IMR-90 (cell line): Measurements from ENCODE around the gene CRTAC1. TPM values are rescaled to one million over a fixed set of nuclear protein-coding genes. Genes with fewer than 3 reads are reported as not detected.

Experiments used
- ATAC-seq: fragments of 200-7000 bp; cut with Tn5 transposase; 2 replicates; pipeline ENCODE4 v1.9.1; 2020; ENCODE audit warnings: low read depth, mild to moderate bottlenecking, moderate library complexity
- BruUV-seq: library from RNA; stranded (reverse); fragments of 400-500 nt; replicated peaks from 2 replicates; lab custom pipeline; 2021; lab: Mats Ljungman, UMichigan
- CTCF ChIA-PET: fragments of 300-600 bp; formaldehyde crosslinking; extraction: SDS; loops from one replicate; lab custom pipeline; 2021; ENCODE audit warnings: antibody characterized with exemption; lab: Yijun Ruan, JAX
- POLR2A ChIA-PET: fragments of 300-600 bp; sonication (Branson Sonifier 250); formaldehyde crosslinking; loops from one replicate; lab custom pipeline; 2022; ENCODE audit warnings: antibody characterized with exemption; ENCODE audit not compliant: unreplicated experiment; lab: Charles Lee
- DNase-seq: peaks from one replicate; pipeline ENCODE4 v3.0.0; 2013
- H2AFZ ChIP-seq: replicated peaks from 2 replicates; pipeline ENCODE3; 2013; ENCODE audit warnings: low read length, mild to moderate bottlenecking; ENCODE audit not compliant: poor library complexity
- H2AK5ac ChIP-seq: 2 replicates; pipeline ENCODE4 v1.6.1; 2013; ENCODE audit warnings: low read depth, low read length, inconsistent platforms
- H2AK9ac ChIP-seq: replicated peaks from 2 replicates; pipeline ENCODE3; 2013; ENCODE audit warnings: mild to moderate bottlenecking, low read depth, low read length, moderate library complexity; ENCODE audit not compliant: poor library complexity
- H2BK120ac ChIP-seq: 2 replicates; pipeline ENCODE4 v1.6.1; 2013; ENCODE audit warnings: low read depth, low read length, inconsistent platforms
- H2BK15ac ChIP-seq: 3 replicates; pipeline ENCODE4 v1.6.1; 2013; ENCODE audit warnings: low read depth, low read length, inconsistent platforms
- H2BK20ac ChIP-seq: 2 replicates; pipeline ENCODE4 v1.6.1; 2013; ENCODE audit warnings: low read depth, mild to moderate bottlenecking, inconsistent platforms, low read length, moderate library complexity
- H2BK5ac ChIP-seq: 2 replicates; pipeline ENCODE4 v1.6.1; 2013; ENCODE audit warnings: mild to moderate bottlenecking, low read depth, low read length, inconsistent platforms; ENCODE audit not compliant: poor library complexity, severe bottlenecking
- H3K14ac ChIP-seq: replicated peaks from 2 replicates; pipeline ENCODE4 v1.6.1; 2013; ENCODE audit warnings: low read depth, low read length, inconsistent platforms
- H3K18ac ChIP-seq: 2 replicates; pipeline ENCODE4 v1.6.1; 2013; ENCODE audit warnings: low read depth, low read length, control low read depth
- H3K23ac ChIP-seq: 2 replicates; pipeline ENCODE4 v1.6.1; 2013; ENCODE audit warnings: low read depth, low read length, inconsistent platforms
- H3K27ac ChIP-seq: 2 replicates; pipeline ENCODE4 v1.5.1; 2013; ENCODE audit warnings: mild to moderate bottlenecking, control low read depth, low read length; ENCODE audit not compliant: insufficient read depth
- H3K27me3 ChIP-seq: 2 replicates; pipeline ENCODE4 v1.6.1; 2013; ENCODE audit warnings: low read length; ENCODE audit not compliant: control insufficient read depth, insufficient read depth
- H3K36me3 ChIP-seq: 2 replicates; pipeline ENCODE4 v1.6.1; 2013; ENCODE audit warnings: low read length, mixed read lengths; ENCODE audit not compliant: control insufficient read depth, insufficient read depth
- H3K4ac ChIP-seq: 2 replicates; pipeline ENCODE4 v1.6.1; 2013; ENCODE audit warnings: low read depth, low read length, inconsistent platforms
- H3K4me1 ChIP-seq: 2 replicates; pipeline ENCODE4 v1.6.1; 2013; ENCODE audit warnings: low read length, mixed read lengths; ENCODE audit not compliant: control insufficient read depth, insufficient read depth
- H3K4me2 ChIP-seq: 2 replicates; pipeline ENCODE4 v1.6.1; 2013; ENCODE audit warnings: low read depth, mild to moderate bottlenecking, control low read depth, low read length, moderate library complexity
- H3K4me3 ChIP-seq: 2 replicates; pipeline ENCODE4 v1.5.1; 2013; ENCODE audit warnings: low read depth, mild to moderate bottlenecking, control low read depth, low read length, moderate library complexity; ENCODE audit not compliant: insufficient read depth
- H3K56ac ChIP-seq: 2 replicates; pipeline ENCODE4 v1.6.1; 2013; ENCODE audit warnings: low read length, inconsistent platforms; ENCODE audit not compliant: insufficient read depth; ENCODE audit errors: extremely low read depth
- H3K79me1 ChIP-seq, 2 experiments: 2 replicates each; pipeline ENCODE4 v1.6.1; 2013; ENCODE audit warnings: low read length in 2 of 2, inconsistent platforms in 1 of 2, low read depth in 1 of 2
- H3K9ac ChIP-seq: 2 replicates; pipeline ENCODE4 v1.6.1; 2013; ENCODE audit warnings: low read depth, low read length, control low read depth
- H3K9me1 ChIP-seq: 2 replicates; pipeline ENCODE4 v1.6.1; 2013; ENCODE audit warnings: low read length, inconsistent platforms; ENCODE audit not compliant: insufficient read depth
- H3K9me3 ChIP-seq: 2 replicates; pipeline ENCODE4 v1.6.1; 2013; ENCODE audit warnings: low read length; ENCODE audit not compliant: control insufficient read depth, insufficient read depth
- H4K20me1 ChIP-seq: 2 replicates; pipeline ENCODE4 v1.6.1; 2013; ENCODE audit warnings: low read length, inconsistent platforms; ENCODE audit not compliant: insufficient read depth
- H4K5ac ChIP-seq: 2 replicates; pipeline ENCODE4 v1.6.1; 2013; ENCODE audit warnings: mild to moderate bottlenecking, low read depth, low read length, control low read depth
- H4K8ac ChIP-seq, 2 experiments: 2 replicates each; pipeline ENCODE4 v1.6.1; 2013; ENCODE audit warnings: low read depth in 2 of 2, low read length in 2 of 2, control low read depth in 1 of 2, inconsistent platforms in 1 of 2
- H4K91ac ChIP-seq: 2 replicates; pipeline ENCODE4 v1.6.1; 2013; ENCODE audit warnings: low read depth, low read length, inconsistent platforms; ENCODE audit not compliant: insufficient read depth
- BHLHE40 ChIP-seq: fragments of 150-350 bp; IDR thresholded peaks from 2 replicates; pipeline ENCODE4 v1.6.1; 2016; ENCODE audit warnings: mild to moderate bottlenecking, low read depth, low read length
- CEBPB ChIP-seq: IDR thresholded peaks from 2 replicates; pipeline ENCODE4 v1.6.1; 2012; ENCODE audit warnings: low read depth, low read length, improper control_type of control experiment
- CHD1 ChIP-seq: IDR thresholded peaks from 2 replicates; pipeline ENCODE4 v1.6.1; 2012; ENCODE audit warnings: low read depth, low read length, improper control_type of control experiment
- FOS ChIP-seq: fragments of 150-350 bp; IDR thresholded peaks from 2 replicates; pipeline ENCODE4 v1.6.1; 2016; ENCODE audit warnings: low read depth, low read length
- MAFK ChIP-seq: IDR thresholded peaks from 2 replicates; pipeline ENCODE4 v1.6.1; 2012; ENCODE audit warnings: low read depth, low read length, improper control_type of control experiment
- MAZ ChIP-seq: IDR thresholded peaks from 2 replicates; pipeline ENCODE4 v1.6.1; 2012; ENCODE audit warnings: low read depth, mild to moderate bottlenecking, low read length, improper control_type of control experiment, moderate library complexity, borderline replicate concordance
- MXI1 ChIP-seq: IDR thresholded peaks from 2 replicates; pipeline ENCODE4 v1.6.1; 2012; ENCODE audit warnings: low read depth, mild to moderate bottlenecking, low read length, moderate library complexity, borderline replicate concordance
- NFE2L2 ChIP-seq: fragments of 150-350 bp; IDR thresholded peaks from 2 replicates; pipeline ENCODE4 v1.6.1; 2016; ENCODE audit warnings: low read depth, mild to moderate bottlenecking, low read length
- POLR2A ChIP-seq: IDR thresholded peaks from 2 replicates; pipeline ENCODE4 v1.6.1; 2012; ENCODE audit warnings: mild to moderate bottlenecking, low read depth, low read length
- RAD21 ChIP-seq: IDR thresholded peaks from 2 replicates; pipeline ENCODE4 v1.6.1; 2012; ENCODE audit warnings: low read length, improper control_type of control experiment
- RCOR1 ChIP-seq: IDR thresholded peaks from 2 replicates; pipeline ENCODE4 v1.6.1; 2012; ENCODE audit warnings: mild to moderate bottlenecking, low read length, improper control_type of control experiment; ENCODE audit not compliant: insufficient replicate concordance
- RFX5 ChIP-seq: IDR thresholded peaks from 2 replicates; pipeline ENCODE4 v1.8.0; 2012; ENCODE audit warnings: low read depth, mild to moderate bottlenecking, low read length, moderate library complexity
- SMC3 ChIP-seq: fragments of 150-350 bp; IDR thresholded peaks from 2 replicates; pipeline ENCODE4 v1.6.1; 2016; ENCODE audit warnings: low read depth, mild to moderate bottlenecking, antibody characterized with exemption, low read length, moderate library complexity
- WGBS, 2 experiments: methylation state at CpG; one replicate each; pipeline versions ENCODE4 v1.1.5 to v1.1.7; 2013; ENCODE audit warnings: missing lambda C conversion rate in 2 of 2; ENCODE audit not compliant: insufficient read length in 1 of 2; ENCODE audit errors: extremely low coverage in 2 of 2; 5-methylcytosine and 5-hydroxymethylcytosine counted together
- dilution Hi-C: fragments of 300-500 bp; cut with HindIII; formaldehyde crosslinking; loops from one replicate; pipeline ENCODE4 v1.14.3; 2018; ENCODE audit warnings: low sequenced_read_pairs; ENCODE audit not compliant: unreplicated experiment
- in situ Hi-C: fragments of 300-500 bp; cut with MboI; formaldehyde crosslinking; loops from 3 replicates; pipeline ENCODE4 v1.14.3; 2019; ENCODE audit warnings: low sequenced_read_pairs, inconsistent platforms, mixed read lengths
- intact Hi-C: fragments of 100-400 bp; cut with micrococcal nuclease; formaldehyde crosslinking; loops from 2 replicates; pipeline ENCODE4 v1.10.0; 2022
- polyA plus RNA-seq, 3 experiments: library from polyadenylated mRNA; depleted of rRNA; stranded (reverse); fragments of >200 nt; gene quantifications; 2 replicates each; pipeline ENCODE4 v1.2.3, GENCODE V29; 2012; ENCODE audit warnings: low replicate concordance in 1 of 3
- total RNA-seq: library from RNA; depleted of rRNA; stranded (reverse); fragments of >200 nt; gene quantifications from 2 replicates; pipeline ENCODE4 v1.2.3, GENCODE V29; 2012
- TF ChIP-seq, protein P1 (sequence below): fragments of 150-350 bp; IDR thresholded peaks from 2 replicates; pipeline ENCODE4 v1.6.1; 2016; ENCODE audit warnings: low read depth, mild to moderate bottlenecking, low read length, moderate library complexity, borderline replicate concordance
- TF ChIP-seq, protein P2 (sequence below): fragments of 150-350 bp; IDR thresholded peaks from 2 replicates; pipeline ENCODE4 v1.6.1; 2017; ENCODE audit warnings: mild to moderate bottlenecking, antibody characterized with exemption, low read length, low read depth
- TF ChIP-seq, protein P3 (sequence below): conservative IDR thresholded peaks from 2 replicates; pipeline ENCODE4 v1.5.1; 2012; ENCODE audit warnings: mild to moderate bottlenecking, low read depth, low read length, improper control_type of control experiment

CRTAC1 gene
- total and polyA plus RNA-seq, 2 of the 4 experiments (the other 2 are of a cell fraction) = not detected

DNA sequence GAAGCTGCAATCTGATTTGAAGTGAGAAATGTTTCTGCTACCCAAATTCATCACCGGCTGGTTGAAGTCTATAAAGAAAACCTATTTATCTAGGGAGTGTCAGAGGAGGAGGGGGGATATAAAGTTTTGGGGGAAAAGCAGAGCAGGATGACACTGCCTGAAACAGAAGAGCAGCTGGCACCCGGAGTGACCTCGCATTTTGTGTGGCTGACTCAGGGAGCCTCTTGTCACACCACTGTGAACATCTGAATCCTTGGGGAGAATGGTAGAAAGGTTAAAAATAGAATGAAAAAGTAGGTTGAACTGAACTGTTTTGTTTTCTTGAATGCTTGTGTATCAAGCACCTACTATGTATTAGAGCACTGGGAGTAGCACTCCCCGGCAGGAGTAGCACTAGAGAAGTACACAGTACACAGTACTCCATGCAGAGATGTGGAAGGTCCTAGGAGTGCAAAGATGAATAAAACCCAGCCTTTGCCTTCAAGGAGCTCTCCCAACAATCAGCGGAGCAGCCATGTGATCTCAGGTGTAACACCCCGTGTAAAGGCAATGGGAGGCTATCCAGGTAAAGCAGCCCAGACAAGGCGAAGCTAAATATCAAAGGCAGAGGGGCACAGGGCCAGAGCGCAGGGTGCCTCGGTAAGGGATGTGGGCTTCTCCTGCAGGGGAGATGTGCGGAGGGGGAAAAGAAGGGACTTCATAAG, 13.5 kb downstream of the CRTAC1 start:
- Histone ChIP-seq H3K9me1 (no peaks in the 10 kb centered on the region), H3K36me3 (no peaks in the 10 kb centered on the region), H2BK120ac (no peak overlapping the region), H4K8ac (no peak overlapping the region), H3K9ac (no peak overlapping the region), H3K27ac (no peak overlapping the region), H3K4ac (no peak overlapping the region), H3K56ac (no peak overlapping the region), H2AK9ac (no peak overlapping the region), H2AFZ (no peak overlapping the region), H3K4me2 (no peak overlapping the region), H3K4me3 (no peak overlapping the region), H3K14ac (no peak overlapping the region), H4K91ac (no peak overlapping the region), H2BK5ac (no peak overlapping the region), H3K9me3 (no peaks in the 10 kb centered on the region), H3K18ac (no peak overlapping the region), H4K20me1 (no peaks in the 10 kb centered on the region), H2BK15ac (no peak overlapping the region), H3K23ac (no peak overlapping the region), H4K5ac (no peak overlapping the region), H3K4me1 (no peaks in the 10 kb centered on the region), H3K27me3 (peaks cover 4% of the 10 kb centered on the region), H3K79me1 (no peaks in the 10 kb centered on the region), H2AK5ac (no peak overlapping the region), H2BK20ac (no peak overlapping the region)
- no TSS peak for BruUV-seq
- in situ Hi-C loops (no loop called here), dilution Hi-C loops (no loop called here), intact Hi-C loops (no loop called here)
- TF ChIP-seq RCOR1 (no peak), FOS (no peak), RAD21 (no peak), BHLHE40 (no peak), MAFK (no peak), CEBPB (no peak), POLR2A (no peak), SMC3 (no peak), MAZ (no peak), CHD1 (no peak), RFX5 (no peak), NFE2L2 (no peak), MXI1 (no peak)
- TF ChIP-seq, protein P1, sequence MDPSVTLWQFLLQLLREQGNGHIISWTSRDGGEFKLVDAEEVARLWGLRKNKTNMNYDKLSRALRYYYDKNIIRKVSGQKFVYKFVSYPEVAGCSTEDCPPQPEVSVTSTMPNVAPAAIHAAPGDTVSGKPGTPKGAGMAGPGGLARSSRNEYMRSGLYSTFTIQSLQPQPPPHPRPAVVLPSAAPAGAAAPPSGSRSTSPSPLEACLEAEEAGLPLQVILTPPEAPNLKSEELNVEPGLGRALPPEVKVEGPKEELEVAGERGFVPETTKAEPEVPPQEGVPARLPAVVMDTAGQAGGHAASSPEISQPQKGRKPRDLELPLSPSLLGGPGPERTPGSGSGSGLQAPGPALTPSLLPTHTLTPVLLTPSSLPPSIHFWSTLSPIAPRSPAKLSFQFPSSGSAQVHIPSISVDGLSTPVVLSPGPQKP = no peak
- TF ChIP-seq, protein P2, sequence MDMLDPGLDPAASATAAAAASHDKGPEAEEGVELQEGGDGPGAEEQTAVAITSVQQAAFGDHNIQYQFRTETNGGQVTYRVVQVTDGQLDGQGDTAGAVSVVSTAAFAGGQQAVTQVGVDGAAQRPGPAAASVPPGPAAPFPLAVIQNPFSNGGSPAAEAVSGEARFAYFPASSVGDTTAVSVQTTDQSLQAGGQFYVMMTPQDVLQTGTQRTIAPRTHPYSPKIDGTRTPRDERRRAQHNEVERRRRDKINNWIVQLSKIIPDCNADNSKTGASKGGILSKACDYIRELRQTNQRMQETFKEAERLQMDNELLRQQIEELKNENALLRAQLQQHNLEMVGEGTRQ = no peak
- TF ChIP-seq, protein P3, sequence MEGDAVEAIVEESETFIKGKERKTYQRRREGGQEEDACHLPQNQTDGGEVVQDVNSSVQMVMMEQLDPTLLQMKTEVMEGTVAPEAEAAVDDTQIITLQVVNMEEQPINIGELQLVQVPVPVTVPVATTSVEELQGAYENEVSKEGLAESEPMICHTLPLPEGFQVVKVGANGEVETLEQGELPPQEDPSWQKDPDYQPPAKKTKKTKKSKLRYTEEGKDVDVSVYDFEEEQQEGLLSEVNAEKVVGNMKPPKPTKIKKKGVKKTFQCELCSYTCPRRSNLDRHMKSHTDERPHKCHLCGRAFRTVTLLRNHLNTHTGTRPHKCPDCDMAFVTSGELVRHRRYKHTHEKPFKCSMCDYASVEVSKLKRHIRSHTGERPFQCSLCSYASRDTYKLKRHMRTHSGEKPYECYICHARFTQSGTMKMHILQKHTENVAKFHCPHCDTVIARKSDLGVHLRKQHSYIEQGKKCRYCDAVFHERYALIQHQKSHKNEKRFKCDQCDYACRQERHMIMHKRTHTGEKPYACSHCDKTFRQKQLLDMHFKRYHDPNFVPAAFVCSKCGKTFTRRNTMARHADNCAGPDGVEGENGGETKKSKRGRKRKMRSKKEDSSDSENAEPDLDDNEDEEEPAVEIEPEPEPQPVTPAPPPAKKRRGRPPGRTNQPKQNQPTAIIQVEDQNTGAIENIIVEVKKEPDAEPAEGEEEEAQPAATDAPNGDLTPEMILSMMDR = no peak
- no peak for DNase-seq
- ChIA-PET POLR2A (no interaction called here), CTCF (no interaction called here)
- ATAC-seq = no peak
- WGBS, 2 experiments = 87% methylated on average over 5 of the region's 10 CpGs; no CpG with 5 or more reads in 1 of the 2 experiments
